NCI-H2081 (cell line): Measurements from ENCODE around the gene C20orf204.

Source experiments
- DNase-seq, 2 experiments: peaks; one replicate each; lab custom pipeline; 2025; lab: John Stamatoyannopoulos, UW

Gene C20orf204

DNA sequence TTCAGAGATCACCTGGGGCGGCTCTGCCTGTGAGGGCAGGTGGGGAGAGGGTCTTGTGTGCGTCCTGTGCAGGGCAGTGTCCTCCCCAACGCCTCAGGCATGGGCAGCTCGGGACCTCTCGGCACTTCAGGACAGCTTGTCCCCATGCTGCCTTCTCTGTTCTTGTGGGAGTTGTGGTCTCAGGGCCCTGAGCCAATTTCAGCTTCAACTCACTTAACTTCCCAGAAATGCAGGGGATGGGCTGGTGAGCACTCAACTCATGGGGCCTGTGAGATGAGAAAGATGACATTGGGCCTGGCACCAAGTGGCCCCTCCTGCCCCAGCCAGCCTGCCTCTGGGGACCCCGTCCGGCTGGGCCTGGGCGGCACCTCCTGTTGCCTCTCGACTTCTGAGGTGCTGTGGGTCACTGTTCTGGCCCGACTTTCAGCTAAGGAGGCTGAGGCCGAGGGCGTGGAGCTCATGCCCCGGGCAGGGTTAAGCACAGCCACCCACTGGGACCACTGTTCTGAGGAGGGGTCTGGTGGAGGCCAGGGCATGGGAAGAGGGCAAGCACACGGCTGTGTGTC lies 36.6 kb downstream of the C20orf204 start:
- no peak for DNase-seq

GRCh38 chr20:64073476-64074183 lies 37.6 kb downstream of the C20orf204 start:
- no peak for DNase-seq

DNA sequence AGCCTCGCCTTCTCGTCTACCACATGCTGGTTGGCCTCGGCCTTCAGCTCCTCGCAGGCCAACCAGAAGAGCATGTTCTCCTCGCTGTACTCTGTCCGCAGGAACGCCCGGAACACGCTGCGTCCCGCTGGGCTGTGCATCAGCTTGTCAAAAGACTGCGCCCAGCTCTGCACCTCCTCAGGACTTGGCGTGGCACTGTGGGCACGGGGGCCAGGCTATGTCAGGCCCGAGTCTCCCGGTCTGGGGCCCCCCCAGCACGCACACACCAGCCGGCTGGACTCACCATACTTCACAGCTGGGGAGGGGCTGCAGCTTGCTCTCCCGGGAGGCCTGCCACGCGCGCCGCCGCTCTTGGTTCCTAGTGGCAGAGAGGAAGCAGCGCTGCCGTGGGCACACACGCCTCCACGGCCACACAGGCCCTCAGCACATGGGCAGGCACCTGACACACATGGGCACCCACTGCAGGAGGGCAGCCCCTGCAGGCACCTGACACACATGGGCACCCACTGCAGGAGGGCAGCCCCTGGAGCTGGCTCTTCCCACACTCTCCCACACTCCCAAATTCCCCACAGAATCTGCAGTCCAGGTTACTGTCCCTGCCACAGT lies 38.3 kb downstream of the C20orf204 start:
- DNase-seq, result no peak

DNA sequence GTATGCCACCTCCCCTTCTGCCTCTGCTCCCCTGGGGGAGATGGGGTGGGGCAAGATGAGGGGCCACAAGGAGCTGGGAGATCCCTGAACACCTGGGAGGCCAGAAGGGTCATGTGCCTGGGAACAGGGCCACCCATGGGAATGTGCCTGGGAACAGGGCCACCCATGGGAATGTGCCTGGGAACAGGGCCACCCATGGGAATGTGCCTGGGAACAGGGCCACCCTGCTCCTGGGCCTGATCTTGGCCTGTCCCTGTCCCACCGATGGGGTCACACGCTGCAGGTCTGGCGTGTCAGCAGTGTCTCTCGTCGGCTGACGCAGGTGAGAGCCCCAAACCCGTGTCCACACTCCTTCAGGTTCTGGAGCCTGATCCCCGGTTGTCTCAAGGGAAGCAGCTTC lies 39.0 kb downstream of the C20orf204 start:
- DNase-seq, result no peak

GRCh38 chr20:64075556-64075955 lies 39.6 kb downstream of the C20orf204 start:
- DNase-seq, result no peak

DNA sequence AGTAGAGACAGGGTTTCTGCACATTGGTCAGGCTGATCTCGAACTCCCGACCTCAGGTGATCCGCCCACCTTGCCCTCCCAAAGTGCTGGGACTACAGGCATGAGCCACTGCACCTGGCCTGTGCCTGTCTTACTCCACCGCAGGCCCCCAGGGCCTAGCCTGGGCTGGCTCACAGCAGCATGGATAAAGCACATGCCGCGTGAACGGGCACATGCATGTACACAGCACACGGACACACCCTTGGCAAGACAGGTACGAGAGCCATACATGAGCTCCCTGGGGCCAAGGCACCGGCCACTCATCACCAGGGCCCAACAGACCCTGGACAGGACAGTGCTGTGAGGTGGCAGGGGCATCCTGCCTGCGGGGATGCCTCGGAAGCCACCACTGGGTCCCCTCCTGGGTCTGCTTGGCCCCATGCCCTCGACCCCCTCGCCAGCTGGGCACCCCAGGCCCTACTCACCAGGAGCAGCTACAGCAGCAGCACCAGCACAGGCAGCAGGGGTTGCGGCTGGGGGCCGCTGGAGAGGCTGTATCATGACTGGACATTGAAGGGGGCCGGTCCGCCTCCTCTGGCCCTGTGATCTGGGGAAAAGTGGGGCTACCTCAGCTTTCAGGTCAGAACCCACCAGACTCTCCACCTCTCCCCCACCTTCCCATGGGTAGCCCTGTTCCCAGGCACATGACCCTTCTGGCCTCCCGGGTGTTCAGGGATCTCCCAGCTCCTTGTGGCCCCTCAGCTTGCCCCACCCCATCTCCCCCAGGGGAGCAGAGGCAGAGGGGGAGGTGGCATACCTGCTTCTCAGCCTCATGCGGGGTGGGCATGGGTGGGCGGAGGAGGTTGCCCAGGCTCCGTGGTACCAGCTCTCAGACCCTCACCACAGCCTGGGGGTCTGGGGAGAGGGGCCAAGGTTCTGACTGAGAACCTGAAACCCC lies 40.3 kb downstream of the C20orf204 start:
- no peak for DNase-seq

GRCh38 chr20:64077094-64077493 lies 41.1 kb downstream of the C20orf204 start:
- DNase-seq, result no peak

- no peak for DNase-seq
Measured at GRCh38 chr20:64077541-64077875, 41.5 kb downstream of the C20orf204 start.

DNA sequence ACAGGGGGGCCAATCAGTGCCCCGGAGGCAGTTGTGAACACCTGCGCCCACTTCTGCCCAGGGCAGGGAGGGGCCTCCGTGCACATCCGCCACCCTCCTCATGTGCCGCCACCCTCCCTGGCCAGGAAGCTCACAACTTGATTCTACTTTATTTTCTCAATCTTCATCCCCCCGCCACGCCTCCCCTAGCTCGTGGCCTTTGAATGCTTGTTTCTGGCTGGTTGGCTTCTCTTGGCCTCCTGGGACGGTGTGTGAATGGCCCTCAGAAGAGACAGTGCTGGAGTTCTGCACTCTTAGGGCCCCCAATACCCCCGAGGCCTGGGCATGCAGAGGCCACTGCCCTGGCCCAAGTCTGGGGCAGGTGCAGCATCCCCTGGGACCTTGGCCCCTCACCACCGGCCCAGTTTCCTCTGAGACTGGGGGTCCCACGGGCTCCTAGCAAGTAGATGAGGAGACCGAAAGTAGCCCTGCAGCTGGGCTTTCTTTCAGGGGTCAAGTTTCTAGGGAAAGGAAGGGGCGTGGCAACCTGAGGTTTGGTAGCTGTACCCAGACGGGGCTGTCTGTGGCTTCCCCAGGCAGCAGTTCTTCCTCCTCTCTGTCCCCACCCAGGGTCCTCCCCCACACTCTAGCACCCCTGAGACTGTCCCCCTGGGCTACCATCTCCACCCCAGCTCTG lies 42.0 kb downstream of the C20orf204 start:
- DNase-seq, result no peak

DNA sequence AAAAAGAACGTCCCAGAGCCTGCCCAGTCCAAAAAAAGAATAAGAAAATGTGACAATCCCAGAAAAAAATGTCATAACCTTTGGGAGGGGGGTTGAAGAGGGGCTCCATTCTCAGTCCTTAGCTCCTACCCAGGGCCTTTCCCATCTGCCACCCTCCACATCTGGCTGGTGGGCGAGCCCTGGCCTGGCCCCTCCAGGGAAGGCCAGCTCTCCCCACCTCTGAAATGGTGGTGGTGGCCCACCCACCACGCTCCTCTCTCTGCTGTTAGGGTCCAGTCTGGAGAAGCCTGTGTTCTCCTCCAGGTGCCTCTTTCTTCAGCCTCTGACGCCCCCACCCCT lies 42.9 kb downstream of the C20orf204 start:
- no peak for DNase-seq

- peak; percentile 72 for DNase-seq
Measured at GRCh38 chr20:64079273-64080012, 43.5 kb downstream of the C20orf204 start, which contains the start of gene RGS19. Gene RGS19, minus strand, starts transcription at chr20:64079518. Its CDS starts 2,632 bp downstream, at chr20:64076886.

GRCh38 chr20:64080013-64080812 lies 44.2 kb downstream of the C20orf204 start, which contains the start of gene OPRL1:
Gene OPRL1, plus strand, starts transcription at chr20:64080082. Its CDS starts 12,639 bp downstream, at chr20:64092721.
- DNase-seq, result no peak

DNA sequence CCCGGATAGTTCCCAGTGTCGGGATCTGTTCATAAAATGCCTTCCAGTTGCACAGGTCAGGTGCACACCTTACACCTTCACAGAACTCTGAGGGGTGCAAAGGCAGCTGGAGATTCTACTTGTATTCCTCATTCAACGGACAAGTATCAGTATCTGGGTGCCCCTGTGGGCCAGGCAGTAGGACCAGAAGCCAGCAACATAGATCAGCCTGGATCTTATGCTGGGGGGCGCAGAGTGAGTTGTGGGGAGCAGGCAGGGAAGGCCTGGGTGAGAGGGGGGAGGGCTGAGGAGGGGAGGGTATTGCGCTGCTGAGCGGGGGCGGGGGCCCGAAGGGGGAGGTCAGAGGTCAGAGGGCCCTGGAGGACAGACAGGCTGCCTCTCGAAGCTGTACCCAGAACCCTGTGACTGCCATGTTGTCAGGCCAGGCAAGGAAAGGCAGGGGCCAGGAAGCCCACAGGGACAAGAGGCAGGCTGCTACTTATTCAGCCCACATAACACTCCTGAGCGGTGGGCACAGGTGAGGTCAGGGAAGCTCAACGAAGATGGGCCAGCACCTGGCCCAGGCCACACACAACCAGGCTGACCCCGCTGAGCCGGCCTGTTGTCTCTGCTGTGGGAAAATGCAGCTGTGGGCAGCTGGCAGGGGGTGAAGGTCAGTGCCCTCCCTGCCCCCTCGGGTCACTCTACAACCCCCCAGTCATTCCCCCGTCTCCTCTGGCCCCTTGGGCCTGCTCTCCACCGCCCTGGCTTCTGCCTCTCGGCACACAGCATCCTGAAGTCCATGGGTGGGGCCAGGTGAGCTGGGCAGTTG lies 45.0 kb downstream of the C20orf204 start:
- no peak for DNase-seq

DNA sequence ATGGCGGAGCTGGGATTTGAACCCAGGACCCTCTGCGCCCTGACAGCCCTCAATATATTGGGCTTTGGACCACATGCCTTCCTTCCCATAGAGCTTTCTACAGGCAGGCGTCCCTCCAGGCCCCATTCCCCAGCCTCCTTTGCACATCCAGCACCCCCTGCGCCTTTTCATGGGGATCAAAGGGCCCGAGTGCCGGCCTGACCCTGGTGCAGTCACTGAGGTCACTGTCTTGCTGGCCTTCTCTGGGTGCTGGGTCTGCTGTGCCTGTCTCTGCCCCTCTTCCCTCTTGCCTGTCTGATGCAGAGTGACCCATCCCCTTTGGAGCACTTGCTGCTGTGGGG lies 45.6 kb downstream of the C20orf204 start:
- DNase-seq, result no peak

GRCh38 chr20:64082126-64082731 lies 46.2 kb downstream of the C20orf204 start:
- DNase-seq, result no peak

DNA sequence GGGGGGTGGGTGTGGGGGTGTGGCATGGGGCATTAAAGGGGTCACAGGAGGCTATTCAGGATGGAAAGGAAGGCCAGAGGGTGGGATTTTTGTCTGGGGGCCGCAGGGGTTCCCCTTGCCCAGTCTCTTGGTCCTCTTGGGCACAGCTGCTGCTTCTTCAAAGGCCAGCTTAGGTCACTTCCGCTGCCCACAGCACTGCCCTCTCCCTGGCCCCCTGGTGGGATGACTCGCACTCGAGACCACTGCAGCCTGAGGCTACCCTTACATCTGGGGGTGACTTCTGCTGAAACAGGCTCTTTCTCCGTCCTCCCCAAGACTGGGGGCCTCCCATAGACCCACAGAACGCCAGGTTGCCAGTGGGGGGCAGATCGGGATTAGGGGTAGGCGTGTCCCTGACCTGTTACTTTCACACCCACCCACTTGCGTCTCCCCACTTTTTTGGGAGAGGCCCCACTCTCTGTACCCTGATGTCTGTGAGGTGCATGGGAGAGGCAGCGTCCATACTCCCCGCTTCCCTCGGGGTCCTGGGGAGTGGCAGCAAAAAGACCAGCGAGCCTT lies 46.9 kb downstream of the C20orf204 start:
- DNase-seq, result no peak

- DNase-seq, result peak; percentile 81 to 88
Measured at GRCh38 chr20:64083378-64083803, 47.4 kb downstream of the C20orf204 start.

GRCh38 chr20:64083804-64084684 lies 48.1 kb downstream of the C20orf204 start, which contains the start of gene LKAAEAR1:
Gene LKAAEAR1, minus strand, starts transcription at chr20:64084398. Its CDS starts 179 bp downstream, at chr20:64084219.
- peak in 1 of 2 experiments; percentile 25 for DNase-seq
